Gastroesophageal sphincter (tissue), 4 donors: ENCODE measurements around the gene CD9. TPM values are rescaled to one million over a fixed set of nuclear protein-coding genes. Genes with fewer than 3 reads are reported as not detected.
"Not testable (repeated sequence)": the region's sequence is repeated elsewhere in the genome, so short reads cannot be mapped to it uniquely, and the experiment has no call there.

Source experiments
- ATAC-seq: fragments of 150-250 bp; one replicate; pipeline ENCODE4 v1.9.1; 2016; ENCODE audit warnings: mild to moderate bottlenecking, moderate library complexity
- H3K27ac ChIP-seq, 4 donors: fragments of 200-600 bp; sonication (generic) in 3 of 4; 1 replicate in 3 of 4; 2 replicates in 1 of 4; pipeline ENCODE4 v1.5.1; 2016 to 2019
- H3K27me3 ChIP-seq: fragments of 200-600 bp; sonication (generic); one replicate; pipeline ENCODE4 v1.5.1; 2019
- H3K36me3 ChIP-seq, 2 donors: fragments of 200-600 bp; sonication (generic); one replicate each; pipeline ENCODE4 v1.5.1; 2019; ENCODE audit warnings: control low read depth in 1 of 2
- H3K4me1 ChIP-seq, 3 donors: fragments of 200-600 bp; sonication (generic); 1 replicate in 2 of 3; 2 replicates in 1 of 3; pipeline ENCODE4 v1.5.1; 2016 to 2019; ENCODE audit warnings: control low read depth in 2 of 3
- H3K4me3 ChIP-seq, 2 donors: fragments of 200-600 bp; sonication (generic); one replicate each; pipeline ENCODE4 v1.5.1; 2019; ENCODE audit warnings: mild to moderate bottlenecking in 1 of 2, moderate library complexity in 1 of 2
- H3K9me3 ChIP-seq, 3 donors: fragments of 200-600 bp; sonication (generic); one replicate each; pipeline ENCODE4 v1.5.1; 2017 to 2019; ENCODE audit warnings: control low read depth in 2 of 3
- EP300 ChIP-seq: sonication (generic); formaldehyde crosslinking; IDR thresholded peaks from one replicate; pipeline ENCODE4 v1.6.1; 2017; ENCODE audit warnings: antibody characterized with exemption, mild to moderate bottlenecking
- POLR2A ChIP-seq, 2 donors: fragments of 450-650 bp; IDR thresholded peaks; one replicate each; pipeline ENCODE4 v1.6.1; 2017; ENCODE audit warnings: antibody characterized with exemption in 2 of 2, mild to moderate bottlenecking in 2 of 2, moderate library complexity in 1 of 2
- POLR2AphosphoS5 ChIP-seq: sonication (generic); formaldehyde crosslinking; IDR thresholded peaks from one replicate; pipeline ENCODE4 v1.6.1; 2017; ENCODE audit warnings: antibody characterized with exemption
- WGBS, 2 donors: methylation state at CpG; one replicate each; pipeline ENCODE4 v1.1.5; 2018; ENCODE audit warnings: low coverage in 1 of 2; 5-methylcytosine and 5-hydroxymethylcytosine counted together
- total RNA-seq, 4 donors: library from RNA; depleted of rRNA; stranded (reverse); fragments of >200 nt; gene quantifications; one replicate each; pipeline ENCODE4 v1.1.0, GENCODE V29; 2016
- TF ChIP-seq, protein P1 (sequence below), 4 experiments: fragments of 200-600 bp in 2 of 4; fragments of 450-650 bp in 2 of 4; sonication (generic) in 1 of 4; IDR thresholded peaks; one replicate each; pipeline ENCODE4 v1.5.1; 2017 to 2019; ENCODE audit warnings: antibody characterized with exemption in 4 of 4, mild to moderate bottlenecking in 2 of 4, moderate library complexity in 2 of 4

CD9 gene
- total RNA-seq: 100 to 1,000 TPM; 379 to 558 (median 468) TPM

DNA sequence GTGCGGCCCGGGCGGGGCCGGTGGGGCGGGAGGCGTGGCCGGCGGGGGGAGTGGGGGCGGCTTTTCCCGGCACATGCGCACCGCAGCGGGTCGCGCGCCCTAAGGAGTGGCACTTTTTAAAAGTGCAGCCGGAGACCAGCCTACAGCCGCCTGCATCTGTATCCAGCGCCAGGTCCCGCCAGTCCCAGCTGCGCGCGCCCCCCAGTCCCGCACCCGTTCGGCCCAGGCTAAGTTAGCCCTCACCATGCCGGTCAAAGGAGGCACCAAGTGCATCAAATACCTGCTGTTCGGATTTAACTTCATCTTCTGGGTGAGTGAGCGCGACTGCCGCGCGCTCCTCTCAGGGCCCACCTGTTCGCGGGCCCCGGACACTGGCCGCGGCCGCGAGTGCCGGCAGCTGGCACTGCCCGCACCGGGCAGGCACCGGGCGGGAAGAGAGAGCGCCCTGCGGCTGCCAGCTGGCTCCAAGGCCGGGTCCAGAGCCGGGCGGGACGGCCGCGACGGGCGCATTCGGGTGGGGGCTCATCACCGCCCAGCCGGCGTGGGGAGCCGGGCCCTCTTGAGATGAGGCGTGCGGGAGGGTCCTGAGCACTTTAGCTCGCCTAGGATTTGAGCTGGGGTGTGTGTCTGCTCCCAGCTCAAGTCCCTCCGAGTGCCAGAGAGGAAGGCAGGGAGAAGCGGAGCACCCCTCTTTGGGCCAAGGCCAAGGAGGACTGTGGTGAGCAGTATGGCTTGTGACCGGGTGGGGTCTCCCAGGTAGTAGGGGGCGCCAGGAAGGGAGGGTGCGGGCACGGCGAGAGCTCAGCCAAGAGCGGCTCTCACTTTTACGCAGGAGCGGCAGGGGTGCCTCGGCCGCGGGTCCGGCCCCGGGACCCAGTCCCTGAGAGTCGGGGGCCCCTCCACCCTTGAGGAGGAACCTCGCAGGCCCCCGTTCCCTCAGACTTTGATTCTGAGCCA, at the start of gene CD9:
Gene CD9 (plus strand): TSS at position 145 of the 957 bp plus-strand sequence. CDS start 100 bp downstream, at position 245.
- TF ChIP-seq EP300 (no peak), POLR2A (IDR thresholded peaks at IDR 0.05) (peak; percentile 83 to 88), POLR2AphosphoS5 (peak; percentile 92)
- TF ChIP-seq, protein P1, sequence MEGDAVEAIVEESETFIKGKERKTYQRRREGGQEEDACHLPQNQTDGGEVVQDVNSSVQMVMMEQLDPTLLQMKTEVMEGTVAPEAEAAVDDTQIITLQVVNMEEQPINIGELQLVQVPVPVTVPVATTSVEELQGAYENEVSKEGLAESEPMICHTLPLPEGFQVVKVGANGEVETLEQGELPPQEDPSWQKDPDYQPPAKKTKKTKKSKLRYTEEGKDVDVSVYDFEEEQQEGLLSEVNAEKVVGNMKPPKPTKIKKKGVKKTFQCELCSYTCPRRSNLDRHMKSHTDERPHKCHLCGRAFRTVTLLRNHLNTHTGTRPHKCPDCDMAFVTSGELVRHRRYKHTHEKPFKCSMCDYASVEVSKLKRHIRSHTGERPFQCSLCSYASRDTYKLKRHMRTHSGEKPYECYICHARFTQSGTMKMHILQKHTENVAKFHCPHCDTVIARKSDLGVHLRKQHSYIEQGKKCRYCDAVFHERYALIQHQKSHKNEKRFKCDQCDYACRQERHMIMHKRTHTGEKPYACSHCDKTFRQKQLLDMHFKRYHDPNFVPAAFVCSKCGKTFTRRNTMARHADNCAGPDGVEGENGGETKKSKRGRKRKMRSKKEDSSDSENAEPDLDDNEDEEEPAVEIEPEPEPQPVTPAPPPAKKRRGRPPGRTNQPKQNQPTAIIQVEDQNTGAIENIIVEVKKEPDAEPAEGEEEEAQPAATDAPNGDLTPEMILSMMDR (IDR thresholded peaks at IDR 0.05): no peak
- Histone ChIP-seq H3K27ac (peak within 1 kb of the TSS; percentile 92 to 100 (median 98)), H3K9me3 (no peaks in the 10 kb centered on the region), H3K4me1 (peaks cover 11 to 82% (median 55%) of the 10 kb centered on the region in 3 donors), H3K4me3 (peak within 1 kb of the TSS; percentile 78 to 100), H3K36me3 (no peaks in the 10 kb centered on the region), H3K27me3 (no peaks in the 10 kb centered on the region)
- 0% methylated on average over 2 to 7 of the region's 81 CpGs for WGBS, 2 donors
- ATAC-seq: peak; percentile 69

DNA sequence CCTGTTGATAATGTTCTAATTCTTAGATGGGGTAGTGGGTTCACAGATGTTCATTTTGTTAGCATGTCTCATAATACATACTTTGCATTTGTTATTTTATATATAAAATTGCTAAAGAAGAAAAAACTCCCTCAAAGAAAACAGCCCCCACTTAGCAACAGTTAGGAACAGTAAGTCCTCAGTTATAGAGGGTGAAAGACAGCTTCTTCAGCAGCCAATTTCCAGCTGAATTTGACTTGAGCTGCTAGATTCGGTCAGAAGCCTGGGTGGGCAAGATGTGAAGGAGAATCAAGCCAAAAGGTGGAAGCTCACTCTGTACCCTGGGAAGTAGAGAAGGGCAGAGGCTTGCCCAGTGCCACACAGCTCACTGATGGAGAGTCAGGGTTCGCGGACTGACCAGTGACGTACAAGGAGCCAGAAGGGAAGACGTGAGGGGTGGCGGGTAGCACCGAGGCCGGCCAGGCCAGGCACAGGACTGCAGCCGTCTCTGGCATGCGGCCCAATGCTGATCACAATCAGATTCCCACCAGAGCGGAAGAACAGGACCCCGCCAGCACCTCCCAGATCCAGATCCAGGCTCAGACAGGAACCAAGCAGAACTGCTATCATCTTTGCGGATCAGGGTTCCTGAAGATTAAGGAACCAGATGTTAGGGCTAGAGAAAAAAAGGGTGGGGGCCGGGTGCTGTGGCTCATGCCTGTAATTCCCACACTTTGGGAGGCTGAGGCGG, 45.3 kb upstream of the CD9 start:
- no peaks in the 10 kb centered on the region for H3K36me3 ChIP-seq
- 50 to 77% methylated on average over 1 to 6 of the region's 15 CpGs for WGBS, 2 donors
- TF ChIP-seq POLR2AphosphoS5 (peak; percentile 39), EP300 (no peak)
- peak; percentile 86 for ATAC-seq
- H3K4me1 ChIP-seq: no peaks in the 10 kb centered on the region
- H3K27me3 ChIP-seq: no peaks in the 10 kb centered on the region
- H3K4me3 ChIP-seq: no peak overlapping the region
- peak overlapping the region in 2 of 4 donors; percentile 37 to 45 for H3K27ac ChIP-seq
- H3K9me3 ChIP-seq: no peaks in the 10 kb centered on the region

GRCh38 chr12:6157482-6157881, 42.7 kb upstream of the CD9 start:
- H3K27me3 ChIP-seq: no peaks in the 10 kb centered on the region
- WGBS, 2 donors: 88 to 90% methylated on average over 4 of the region's 4 CpGs
- H3K9me3 ChIP-seq: no peaks in the 10 kb centered on the region
- H3K4me3 ChIP-seq: no peak overlapping the region
- no peaks in the 10 kb centered on the region for H3K36me3 ChIP-seq
- H3K27ac ChIP-seq: no peak overlapping the region
- peaks cover 0 to 6% (median 0%) of the 10 kb centered on the region in 3 donors for H3K4me1 ChIP-seq
- ATAC-seq: no peak
- TF ChIP-seq, protein P1 (IDR thresholded peaks at IDR 0.05): no peak
- no peak for TF ChIP-seq POLR2AphosphoS5
- no peak for TF ChIP-seq EP300
- no peak for TF ChIP-seq POLR2A (IDR thresholded peaks at IDR 0.05)

DNA sequence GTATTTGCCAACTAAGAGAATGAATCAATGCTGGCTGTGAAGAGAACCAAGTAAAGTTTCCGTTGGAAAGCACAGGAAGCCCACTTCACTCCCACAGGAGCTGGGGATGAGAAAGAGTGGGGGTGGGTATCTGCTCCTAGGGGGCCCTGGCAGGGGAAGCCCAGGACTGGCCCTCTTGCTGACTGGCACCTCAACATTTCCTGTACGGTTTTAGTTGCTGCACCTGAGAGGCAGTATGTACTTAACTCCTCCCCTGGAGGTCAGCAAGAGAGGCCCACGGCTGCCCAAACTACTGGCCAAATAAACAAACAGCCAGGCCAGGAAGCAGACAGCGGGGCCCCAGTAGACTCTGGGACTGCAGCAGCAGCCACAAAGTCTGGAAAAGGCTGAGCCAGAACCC, 41.9 kb upstream of the CD9 start:
- Histone ChIP-seq H3K9me3 (no peaks in the 10 kb centered on the region), H3K36me3 (no peaks in the 10 kb centered on the region), H3K4me3 (no peak overlapping the region), H3K27ac (no peak overlapping the region), H3K4me1 (peaks cover 0 to 6% (median 0%) of the 10 kb centered on the region in 3 donors), H3K27me3 (no peaks in the 10 kb centered on the region)
- TF ChIP-seq EP300 (no peak), POLR2A (IDR thresholded peaks at IDR 0.05) (no peak), POLR2AphosphoS5 (no peak)
- TF ChIP-seq, protein P1 (IDR thresholded peaks at IDR 0.05): no peak
- ATAC-seq: no peak
- WGBS, 2 donors: 33 to 49% methylated on average over 1 to 3 of the region's 4 CpGs

DNA sequence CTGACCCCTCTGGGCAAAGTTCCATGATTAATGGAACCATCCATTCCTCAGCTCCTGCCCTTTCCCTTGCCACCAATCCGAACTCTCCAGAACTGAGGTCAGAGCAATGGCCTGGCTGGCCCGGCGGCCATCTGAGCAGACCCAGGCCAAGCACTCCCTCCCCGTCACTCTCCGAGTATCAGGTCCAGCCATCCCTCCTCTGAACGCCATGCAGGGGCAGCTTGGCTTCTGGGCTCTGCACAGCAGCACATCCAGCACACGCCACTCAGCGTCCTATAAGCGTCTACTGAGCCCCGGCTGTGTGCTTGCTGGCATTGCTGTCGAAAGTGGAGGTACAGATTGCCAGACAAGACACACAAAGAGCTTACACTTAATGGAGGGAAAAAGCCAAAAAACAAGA, 41.5 kb upstream of the CD9 start:
- Histone ChIP-seq H3K27me3 (no peaks in the 10 kb centered on the region), H3K9me3 (no peaks in the 10 kb centered on the region), H3K36me3 (no peaks in the 10 kb centered on the region), H3K27ac (no peak overlapping the region), H3K4me3 (no peak overlapping the region), H3K4me1 (peaks cover 0 to 6% (median 0%) of the 10 kb centered on the region in 3 donors)
- TF ChIP-seq POLR2A (IDR thresholded peaks at IDR 0.05) (no peak), POLR2AphosphoS5 (no peak), EP300 (no peak)
- TF ChIP-seq, protein P1 (IDR thresholded peaks at IDR 0.05): no peak
- ATAC-seq: no peak
- WGBS, 2 donors: 100% methylated on average over 1 of the region's 11 CpGs; no CpG with 5 or more reads in 1 of the 2 donors

GRCh38 chr12:6159166-6160011, 40.8 kb upstream of the CD9 start:
- not testable (repeated sequence) for H3K36me3 ChIP-seq, ATAC-seq, H3K4me1 ChIP-seq, H3K27ac ChIP-seq, H3K9me3 ChIP-seq, H3K27me3 ChIP-seq, H3K4me3 ChIP-seq
- WGBS, 2 donors: 86 to 94% methylated on average over 6 to 13 of the region's 50 CpGs

DNA sequence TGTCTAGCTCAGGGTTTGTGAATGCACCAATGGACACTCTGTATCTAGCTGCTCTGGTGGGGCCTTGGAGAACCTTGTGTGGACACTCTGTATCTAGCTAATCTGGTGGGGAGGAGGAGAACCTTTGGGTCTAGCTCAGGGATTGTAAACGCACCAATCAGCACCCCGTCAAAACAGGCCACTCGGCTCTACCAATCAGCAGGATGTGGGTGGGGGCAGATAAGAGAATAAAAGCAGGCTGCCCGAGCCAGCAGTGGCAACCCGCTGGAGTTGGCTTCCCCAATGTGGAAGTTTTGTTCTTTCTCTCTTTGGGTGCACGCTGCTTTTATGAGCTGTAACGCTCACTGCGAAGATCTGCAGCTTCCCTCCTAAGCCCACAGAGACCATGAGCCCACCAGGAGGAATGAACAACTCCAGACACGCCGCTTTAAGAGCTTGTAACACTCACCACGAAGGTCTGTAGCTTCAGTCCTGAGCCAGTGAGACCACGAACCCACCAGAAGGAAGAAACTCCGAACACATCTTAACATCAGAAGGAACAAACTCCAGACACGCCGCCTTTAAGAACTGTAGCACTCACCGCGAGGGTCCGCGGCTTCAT, 40.1 kb upstream of the CD9 start:
- not testable (repeated sequence) for H3K27me3 ChIP-seq, ATAC-seq, H3K9me3 ChIP-seq, H3K4me1 ChIP-seq, H3K27ac ChIP-seq, H3K4me3 ChIP-seq, H3K36me3 ChIP-seq
- 85% methylated on average over 13 of the region's 19 CpGs; no CpG with 5 or more reads in 1 of the 2 donors for WGBS, 2 donors
